NCI-H82 treated with DMSO at 0.1 percent for 48 hours (cell line): ENCODE measurements around the gene RMND5A.

Source experiments
- DNase-seq: peaks from one replicate; lab custom pipeline; 2025; ENCODE audit not compliant: unreplicated experiment; lab: John Stamatoyannopoulos, UW

Gene RMND5A

DNA sequence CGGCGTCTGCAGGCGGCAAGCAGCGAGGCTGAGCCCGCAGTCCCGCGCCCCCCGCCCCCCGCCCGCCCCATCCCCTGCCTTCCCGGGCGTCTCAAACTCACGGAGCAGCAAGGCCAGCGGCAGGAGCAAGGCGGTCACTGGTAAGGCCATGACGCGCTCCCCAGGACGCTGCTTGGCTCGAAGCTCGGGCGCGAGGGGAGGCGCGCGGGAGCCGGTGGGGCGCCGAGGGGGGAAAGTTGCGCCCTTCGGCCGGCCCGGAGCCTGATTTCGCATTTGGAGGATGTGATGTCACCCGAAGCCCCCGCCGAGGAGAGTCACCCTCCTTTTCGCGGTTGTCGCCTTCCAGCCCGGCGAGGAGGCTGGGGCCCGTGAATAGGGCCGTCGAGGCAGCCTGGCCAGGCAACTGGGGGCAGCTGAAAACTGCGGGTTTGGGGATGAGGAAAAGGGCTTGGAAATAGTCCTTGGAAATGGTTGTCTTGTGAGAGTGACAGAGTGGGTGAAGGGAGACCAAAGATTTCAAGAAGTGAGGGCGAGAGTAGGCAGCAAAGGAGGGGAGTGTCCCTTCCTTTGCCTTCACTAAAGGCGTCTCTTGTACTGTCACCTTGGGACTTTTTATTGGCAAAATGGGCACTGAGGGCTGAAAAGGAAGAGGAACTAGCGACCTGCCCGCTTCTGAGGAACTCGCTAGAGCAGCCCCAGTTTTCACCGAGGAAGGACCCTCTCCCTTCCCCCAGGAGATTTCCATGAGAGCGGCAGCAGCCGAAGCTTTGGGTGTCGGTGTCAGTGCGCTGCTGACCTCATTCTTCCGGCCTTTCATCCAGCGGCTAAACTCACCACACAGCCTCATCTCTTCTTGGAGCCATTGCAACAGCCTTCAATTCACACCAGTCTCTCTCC lies 70.8 kb downstream of the RMND5A start, which contains the start of gene CD8A:
TSS of gene CD8A (minus strand) at position 238 of the 897 bp plus-strand sequence. CDS start at position 150, 88 bp downstream.
- DNase-seq = no peak

DNA sequence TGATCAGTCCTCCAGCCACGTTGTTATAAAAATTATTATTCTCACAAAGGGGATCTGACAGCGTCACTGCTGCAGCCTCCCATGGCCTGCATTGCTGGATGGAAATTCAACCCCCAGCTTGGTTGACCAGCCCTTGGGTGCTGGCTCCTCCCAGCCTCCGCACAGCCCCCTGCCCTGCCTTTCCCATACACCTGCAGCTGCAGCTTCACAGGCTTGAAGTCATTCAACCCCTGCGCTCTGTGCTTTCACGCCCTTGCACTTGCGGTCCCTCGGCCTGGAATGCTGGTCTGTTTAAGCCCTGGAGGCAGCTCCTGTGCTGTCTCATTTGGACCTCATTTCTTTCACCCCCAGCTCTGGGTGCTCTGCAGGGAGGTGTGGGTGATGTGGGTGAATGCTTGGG lies 71.5 kb downstream of the RMND5A start:
- DNase-seq = no peak

DNA sequence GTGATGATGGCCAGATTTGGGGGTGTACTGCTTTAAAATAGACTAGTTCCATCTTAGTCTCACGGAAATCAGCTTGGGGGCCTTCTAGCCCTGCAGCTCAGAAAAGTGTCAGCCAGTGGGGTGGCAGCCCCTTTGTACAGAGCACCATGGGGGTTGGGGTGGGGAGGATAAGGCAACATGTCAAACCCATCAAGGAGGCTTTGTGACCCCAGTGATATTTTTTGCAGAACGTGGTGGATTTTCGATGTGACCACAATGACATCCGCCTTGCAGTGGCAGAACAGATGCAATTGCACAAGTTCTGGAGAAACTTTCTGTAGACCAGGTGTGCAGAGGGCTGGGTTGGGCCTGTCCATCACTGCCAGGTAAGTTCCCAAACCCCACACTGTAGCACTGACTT lies 73.7 kb downstream of the RMND5A start:
- DNase-seq = no peak

DNA sequence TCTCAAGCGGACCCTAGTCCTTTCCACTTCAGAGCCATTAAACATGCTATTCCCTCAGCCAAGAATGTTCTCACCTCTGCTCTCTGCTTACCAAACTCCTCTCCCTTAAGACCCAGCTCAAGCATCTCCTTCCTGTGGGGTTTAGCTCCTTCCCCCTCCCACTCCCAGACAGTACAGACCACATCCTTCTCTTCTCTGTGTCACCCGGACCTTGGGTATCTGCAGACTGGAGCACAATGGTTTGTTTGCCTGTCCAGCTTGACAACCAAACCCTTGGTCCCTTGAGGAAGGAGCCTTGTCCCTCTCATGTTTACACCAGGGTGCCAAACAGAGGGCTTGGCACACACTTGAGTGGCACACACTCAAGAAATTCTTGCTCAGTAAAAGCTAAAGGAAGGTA lies 74.8 kb downstream of the RMND5A start:
- no peak for DNase-seq

DNA sequence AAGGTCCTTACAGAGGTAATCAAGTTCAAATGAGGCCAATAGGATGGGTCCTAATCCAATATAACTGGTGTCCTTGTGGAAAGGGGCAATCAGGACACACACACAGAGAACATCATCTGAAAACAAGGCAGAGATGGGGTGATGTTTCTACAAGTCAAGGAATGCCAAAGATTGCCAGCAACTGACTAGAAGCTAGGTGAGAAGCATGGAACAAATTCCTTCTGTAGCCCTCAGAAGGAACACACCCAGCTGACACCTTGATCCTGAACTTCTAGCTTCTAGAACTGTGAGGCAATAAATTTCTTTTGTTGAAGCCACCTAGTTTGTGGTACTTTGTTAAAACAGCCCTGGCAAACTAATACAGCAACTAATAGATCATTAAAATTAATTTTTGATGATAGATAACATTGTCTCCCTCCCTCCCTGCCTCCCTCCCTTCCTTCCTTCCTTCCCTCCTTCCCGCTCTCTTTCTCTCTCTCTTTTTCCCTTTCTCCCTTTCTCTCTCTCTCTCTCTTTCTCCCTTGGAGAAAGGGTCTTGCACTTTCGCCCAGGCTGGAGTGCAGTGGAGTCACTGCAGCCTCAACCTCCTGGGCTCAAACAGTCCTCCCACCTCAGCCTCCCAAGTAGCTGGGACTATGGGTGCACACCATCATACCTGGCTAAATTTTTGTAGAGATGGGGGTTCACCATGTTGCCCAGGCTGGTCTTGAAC lies 80.9 kb downstream of the RMND5A start:
- DNase-seq = no peak

DNA sequence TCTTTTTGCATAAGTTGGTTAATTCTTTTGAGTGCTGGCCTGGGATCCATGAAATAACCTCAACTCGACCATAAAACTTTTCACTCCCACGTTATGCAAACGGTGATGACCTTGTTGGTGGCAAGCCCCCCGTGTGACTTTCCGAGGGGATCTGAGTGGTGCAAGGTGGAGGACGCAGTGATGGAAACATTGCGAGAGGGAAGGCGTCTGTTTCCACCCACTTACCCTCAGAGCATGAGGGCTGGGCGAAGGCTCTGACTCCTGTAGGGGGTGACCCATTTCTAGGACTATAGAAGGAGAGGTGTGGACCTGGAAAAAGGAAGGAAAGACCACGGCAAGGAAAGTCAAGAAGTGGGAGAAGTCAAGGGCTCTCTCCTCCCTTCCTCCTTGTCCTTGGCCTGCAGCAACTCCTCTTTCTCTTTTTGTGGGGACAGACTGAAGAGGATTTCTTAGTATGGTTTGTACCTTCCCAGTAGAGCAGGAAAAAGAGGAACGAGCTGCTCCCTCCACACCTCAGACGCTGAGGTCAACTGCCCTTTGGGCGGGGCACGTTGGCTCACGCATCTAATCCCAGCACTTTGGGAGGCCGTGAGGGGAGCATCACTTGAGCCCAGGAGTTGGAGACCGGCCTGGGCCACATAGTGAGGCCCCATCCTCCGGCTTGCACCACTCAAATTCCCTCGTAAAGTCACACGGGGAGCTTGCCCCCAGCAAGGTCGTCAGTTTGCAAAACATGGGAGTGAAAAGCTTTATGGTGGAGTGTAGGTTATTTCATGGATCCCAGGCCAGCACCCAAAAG lies 86.2 kb downstream of the RMND5A start:
- DNase-seq = no peak

DNA sequence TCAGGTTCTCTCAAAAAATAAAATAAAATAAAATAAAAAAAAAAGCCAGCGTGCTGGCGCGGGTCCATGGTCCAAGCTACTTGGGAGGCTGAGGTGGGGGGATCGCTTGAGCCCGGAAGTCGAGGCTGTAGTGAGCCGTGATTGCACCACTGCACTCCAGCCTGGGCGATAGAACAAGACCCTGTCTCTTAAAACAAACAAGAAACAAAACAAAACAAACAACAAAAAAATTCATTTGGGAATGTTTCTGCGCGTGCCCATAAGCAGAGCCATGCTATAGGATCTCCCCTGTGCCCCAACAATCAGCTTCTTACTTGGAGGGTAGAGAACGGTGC lies 87.0 kb downstream of the RMND5A start:
- DNase-seq = no peak

DNA sequence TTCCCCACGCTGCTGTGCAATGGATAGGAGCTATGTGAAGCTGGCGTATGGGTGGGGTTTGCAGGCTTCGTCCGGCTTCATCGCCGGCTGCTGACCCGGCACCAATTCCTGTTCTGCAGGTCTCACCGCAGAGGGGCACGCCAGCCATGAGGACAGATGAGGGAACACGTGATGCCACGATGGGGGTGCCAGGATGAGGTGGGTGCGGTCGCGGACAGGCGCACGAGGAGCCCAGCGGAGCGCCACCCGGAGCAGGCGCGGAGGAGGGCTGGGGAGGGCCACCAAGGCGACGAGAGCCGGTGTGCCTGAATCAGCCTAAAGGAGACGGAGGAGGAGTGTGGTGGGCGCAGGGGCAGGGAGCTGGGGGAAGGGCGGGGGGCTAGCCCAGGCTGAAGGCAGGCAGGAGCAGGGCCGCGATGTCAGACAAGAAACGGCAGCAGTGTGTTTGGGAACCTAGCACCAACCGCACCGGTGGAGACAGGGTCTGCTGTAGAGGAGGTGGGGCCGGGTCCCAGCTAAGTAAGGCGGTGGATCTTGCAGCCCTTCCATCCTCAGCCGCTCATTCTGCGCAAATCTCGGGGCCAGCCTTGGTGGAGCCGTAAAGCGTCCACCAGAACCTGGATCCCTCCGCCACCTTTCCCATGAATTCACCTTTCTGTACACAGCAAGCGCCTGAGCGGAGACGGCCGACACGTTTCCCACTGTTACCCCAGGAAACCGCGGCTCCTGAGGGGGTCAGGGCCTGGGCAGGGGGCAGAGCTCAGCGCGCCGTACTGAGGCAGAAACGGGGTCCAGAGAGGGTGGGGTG lies 87.6 kb downstream of the RMND5A start:
- no peak for DNase-seq

DNA sequence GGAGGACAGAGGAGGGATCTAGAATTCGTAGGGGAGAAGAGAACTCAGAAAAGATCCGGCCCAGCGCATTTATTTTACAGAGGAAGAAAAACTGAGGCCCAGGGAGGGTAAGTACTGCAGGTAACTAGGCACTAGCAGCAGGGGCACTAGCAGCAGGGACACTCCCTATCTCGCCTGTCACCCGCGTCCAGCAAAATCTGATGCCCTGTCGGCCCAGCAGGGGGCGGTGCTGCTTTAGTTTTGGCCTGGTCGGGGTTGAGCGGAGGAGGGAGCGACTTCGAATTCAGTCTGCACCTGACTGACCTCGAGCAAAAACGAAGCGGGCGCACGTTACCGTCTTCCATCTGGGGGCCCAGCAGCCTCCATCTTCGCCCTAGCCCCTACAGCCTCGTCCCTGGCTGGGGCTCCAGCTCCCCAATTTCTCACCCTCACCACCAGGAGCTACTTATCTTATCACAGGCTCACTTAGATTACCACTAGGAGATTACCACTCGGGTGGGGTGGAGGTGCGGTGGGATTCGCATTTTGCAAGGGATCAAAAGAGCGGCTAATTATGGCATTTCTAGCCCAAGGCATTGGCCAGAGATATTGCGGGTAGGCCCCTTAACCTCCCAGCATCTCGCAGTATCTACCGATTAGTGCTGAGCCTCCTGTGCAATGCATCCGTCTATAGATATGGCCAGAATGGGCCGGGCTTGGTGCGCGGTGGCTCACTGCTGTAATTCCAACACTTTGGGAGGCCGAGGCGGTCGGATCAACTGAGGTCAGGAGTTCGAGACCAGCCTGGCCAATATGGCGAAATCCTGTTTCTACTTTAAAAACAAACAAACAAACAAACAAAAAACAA lies 88.4 kb downstream of the RMND5A start:
- DNase-seq = peak; percentile 77

DNA sequence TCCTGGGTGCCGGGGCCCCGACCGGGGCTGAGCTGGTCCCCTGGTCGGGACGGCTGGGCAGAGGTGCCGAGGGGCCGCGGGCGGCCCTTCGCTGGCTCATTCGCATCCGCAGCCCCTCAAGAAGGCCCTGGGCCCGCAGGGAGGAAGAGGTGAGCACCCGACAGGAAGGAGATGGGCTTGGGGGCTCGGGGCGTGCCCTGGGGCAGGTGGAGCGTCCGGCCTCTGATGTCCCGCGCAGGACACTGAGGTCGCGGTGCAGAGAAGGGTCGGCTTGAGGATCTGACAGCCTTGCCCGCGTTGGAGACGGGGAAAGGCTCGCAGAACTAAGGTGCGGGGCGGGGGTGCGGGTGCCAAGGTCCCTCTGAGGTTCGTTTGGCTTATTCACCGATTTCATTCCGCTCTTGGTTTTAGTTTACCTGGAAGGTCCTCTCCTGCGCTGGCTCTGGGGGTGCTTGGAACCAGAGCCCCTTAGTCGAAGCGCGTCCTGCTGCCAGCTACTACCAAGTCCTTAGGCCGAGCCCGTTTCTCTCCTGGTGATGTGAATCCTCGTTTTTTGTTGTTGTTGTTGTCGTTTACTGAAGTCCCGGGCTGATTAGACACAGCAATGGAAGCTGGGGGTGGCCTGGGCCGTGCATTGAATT lies 89.5 kb downstream of the RMND5A start:
- no peak for DNase-seq

DNA sequence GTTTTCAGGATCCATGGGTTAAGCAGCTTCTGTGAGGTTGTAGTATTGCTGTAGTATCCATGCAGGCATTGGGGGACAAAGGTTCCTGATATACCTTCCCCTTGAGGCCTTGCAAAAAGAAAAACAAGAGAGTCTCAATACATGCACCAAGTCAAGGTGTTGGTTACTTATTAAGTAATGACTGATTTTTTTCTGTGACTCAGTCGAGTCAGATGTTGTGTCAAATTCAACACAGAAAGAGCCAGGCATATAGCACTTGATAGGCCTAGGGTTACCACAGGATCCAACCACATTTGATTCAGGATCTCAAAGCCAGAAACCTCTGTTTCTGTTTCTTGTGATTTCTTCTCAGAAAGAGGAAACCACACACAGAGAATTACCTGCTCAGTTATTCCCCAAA lies 95.5 kb downstream of the RMND5A start:
- DNase-seq = no peak

DNA sequence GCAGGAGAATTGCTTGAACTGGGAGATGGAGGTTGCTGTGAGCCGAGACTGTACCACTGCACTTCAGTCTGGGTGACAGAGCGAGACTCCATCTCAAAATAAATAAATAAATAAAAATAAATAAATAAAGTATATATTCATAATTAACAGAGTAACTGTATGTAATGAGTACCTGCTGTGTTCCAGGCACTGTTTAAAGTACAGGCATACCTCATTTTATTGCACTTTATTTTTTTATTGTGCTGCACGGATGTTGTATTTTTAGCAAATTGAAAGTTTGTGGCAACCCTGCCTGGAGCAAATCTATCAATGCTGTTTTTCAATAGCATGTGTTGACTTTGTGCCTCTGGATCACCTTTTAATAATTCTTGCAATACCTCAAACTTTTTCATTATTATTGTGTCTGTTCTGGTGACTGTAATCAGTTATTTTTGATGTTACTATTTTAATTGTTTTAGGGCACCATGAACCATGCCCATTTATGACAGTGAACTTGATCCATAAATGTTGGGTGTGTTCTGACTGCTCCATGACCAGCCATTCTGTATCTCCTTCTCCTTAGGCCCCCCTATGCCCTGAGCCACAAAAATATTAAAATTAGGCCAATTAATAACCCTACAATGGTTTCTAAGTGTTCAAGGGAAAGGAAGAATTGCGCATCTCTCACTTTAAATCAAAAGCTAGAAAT lies 98.2 kb downstream of the RMND5A start:
- no peak for DNase-seq

DNA sequence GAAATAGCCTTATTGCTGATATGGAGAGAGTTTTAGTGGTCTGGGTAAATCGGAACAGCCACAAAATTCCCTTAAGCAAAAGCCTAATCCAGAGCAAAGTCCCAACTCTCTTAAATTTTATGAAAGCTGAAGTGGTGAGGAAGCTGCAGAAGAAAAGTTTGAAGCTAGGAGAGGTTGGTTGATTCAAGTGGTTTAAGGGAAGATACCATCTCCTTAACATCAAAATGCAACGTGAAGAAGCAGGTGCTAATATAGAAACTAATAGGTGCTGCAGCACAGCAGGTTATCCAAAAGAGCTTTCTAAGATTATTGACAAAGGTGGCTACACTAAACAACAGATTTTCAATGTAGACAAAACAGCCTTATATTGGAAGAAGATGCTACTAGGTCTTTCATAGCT lies 98.9 kb downstream of the RMND5A start:
- DNase-seq = no peak

DNA sequence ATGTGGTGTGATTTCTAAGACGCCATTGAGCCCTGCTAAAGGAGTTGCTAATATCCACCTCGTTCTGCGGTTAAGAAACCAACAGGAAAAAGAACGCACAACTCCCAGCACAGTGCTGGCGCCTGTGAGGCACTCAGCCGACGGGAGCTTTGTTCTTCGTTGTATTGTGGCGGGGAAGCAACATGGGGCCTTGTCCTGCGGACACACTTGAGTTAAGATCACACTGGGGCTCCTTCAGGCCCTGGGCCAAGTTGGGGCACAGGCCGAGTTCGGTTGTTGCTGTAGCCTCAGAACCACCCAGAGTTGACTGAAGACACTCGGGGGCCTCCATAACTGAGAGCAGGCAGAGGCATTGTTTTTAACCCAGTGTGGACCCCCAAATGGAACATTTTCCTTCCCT lies 101.2 kb downstream of the RMND5A start:
- no peak for DNase-seq

DNA sequence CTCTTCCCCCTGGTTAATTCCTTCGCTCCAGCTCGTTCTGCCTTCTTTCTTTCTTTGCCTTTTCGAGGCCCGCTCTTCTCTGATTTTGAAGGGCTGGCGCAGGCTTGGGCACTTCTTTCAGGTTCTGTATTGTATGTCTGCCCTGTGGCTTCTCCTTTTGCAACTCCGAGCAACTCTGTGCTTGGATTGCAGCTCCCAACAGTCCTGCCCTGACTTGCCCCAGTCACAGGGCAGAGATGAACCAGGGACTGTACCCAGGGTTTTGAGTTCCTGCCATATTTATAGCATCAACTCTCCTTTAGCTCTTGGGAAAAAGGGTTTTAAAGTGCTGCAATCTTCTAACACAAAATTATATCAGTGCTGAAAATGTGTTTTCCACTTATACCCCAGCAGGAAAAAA lies 101.8 kb downstream of the RMND5A start:
- no peak for DNase-seq

DNA sequence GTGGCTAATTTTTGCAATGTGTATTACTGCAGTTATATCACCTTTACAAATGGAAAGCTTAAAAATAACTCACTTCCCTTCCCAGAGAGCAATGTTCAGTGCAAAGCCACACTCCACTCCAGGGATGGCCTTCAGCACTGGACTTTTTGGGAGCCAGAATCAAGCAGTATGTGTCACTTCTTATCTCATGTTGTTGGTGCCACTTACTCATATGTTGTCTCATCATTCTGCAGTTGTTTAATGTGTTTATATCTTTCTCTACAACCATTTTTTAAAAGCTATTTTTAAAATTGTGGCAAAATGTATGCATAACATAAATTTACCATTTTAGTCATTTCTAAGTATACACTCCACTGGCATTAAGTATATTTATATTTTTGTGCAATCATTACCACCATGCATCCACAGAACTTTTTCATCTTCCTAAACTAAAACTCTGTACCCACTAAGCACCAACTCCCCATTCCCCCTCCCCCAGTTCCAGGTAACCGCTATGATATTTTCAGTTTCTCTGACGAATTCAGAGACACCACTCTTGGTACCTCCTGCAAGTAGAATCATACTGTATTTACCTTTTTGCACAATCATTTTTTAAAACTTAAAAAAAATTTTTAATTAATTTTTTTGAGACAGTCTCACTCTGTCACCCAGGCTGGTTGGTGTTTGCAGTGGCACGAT lies 102.7 kb downstream of the RMND5A start:
- no peak for DNase-seq

DNA sequence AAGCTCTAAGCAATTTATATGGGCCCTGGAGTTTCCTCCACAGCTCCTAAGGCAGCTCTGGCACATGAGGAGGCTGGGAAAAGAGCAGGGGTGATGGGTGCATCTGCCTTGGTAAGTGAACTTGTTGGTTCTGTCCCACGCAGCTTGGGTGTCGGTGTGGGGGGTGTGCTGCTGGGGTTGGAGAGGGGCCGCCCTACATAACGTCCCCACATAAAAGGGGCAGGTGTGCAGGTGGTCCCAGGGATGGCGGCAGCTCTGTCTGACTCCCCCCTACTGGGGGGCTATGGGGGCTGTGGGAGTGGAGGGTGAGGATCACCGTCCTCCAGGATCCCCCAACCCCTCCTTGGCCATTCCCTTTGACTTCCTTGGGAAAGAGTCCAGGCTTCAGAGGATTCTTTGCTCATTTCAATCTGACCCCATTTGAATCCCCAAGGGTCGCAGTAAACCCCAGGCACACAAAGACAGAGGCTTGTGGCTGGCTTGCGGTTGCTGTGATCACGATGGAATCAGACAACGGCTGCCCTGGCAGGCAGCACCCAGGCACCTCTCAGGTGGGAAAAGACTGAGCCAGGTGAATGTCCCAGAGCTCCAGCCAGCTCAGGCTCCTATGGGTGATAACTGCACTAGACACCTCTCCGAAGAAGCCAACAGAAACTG lies 105.1 kb downstream of the RMND5A start:
- no peak for DNase-seq
